ENCODE measurements around the gene HOMER1.
A peak's percentile ranks its signal among the peaks of the same experiment; 100 is the strongest.

Gene HOMER1, protein sequence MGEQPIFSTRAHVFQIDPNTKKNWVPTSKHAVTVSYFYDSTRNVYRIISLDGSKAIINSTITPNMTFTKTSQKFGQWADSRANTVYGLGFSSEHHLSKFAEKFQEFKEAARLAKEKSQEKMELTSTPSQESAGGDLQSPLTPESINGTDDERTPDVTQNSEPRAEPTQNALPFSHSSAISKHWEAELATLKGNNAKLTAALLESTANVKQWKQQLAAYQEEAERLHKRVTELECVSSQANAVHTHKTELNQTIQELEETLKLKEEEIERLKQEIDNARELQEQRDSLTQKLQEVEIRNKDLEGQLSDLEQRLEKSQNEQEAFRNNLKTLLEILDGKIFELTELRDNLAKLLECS

GRCh38 chr5:79513704-79514390, at the start of gene HOMER1:
TSS of gene HOMER1 (minus strand) at chr5:79514134. CDS start at chr5:79512774, 1,360 bp downstream.
- no peaks in the 10 kb centered on the region for H4K20me1 ChIP-seq (ENCODE audit: low read depth, low read length)
- H3K27ac ChIP-seq (ENCODE audit: low read depth, low read length): peak within 1 kb of the TSS; percentile 49
- no peaks in the 10 kb centered on the region for H3K9me2 ChIP-seq (replicated peaks; ENCODE audit: insufficient read depth, low read length)
- H3K36me3 ChIP-seq (ENCODE audit: low read length): no peaks in the 10 kb centered on the region
- peaks cover 23% of the 10 kb centered on the region for H3F3A ChIP-seq (ENCODE audit: insufficient read depth)
- peak within 1 kb of the TSS; percentile 69 for H3K4me2 ChIP-seq (ENCODE audit: low read depth, low read length, poor library complexity, severe bottlenecking)
- 0 out of 2 replicates have a peak, but pooled peaks cover 3% of the 10 kb centered on the region for H3K27me3 ChIP-seq (ENCODE audit: low read length)
- no peaks in the 10 kb centered on the region for H3K9me3 ChIP-seq (ENCODE audit: insufficient read depth, low read length)
- peak within 1 kb of the TSS; percentile 68 for H3K4me3 ChIP-seq (ENCODE audit: insufficient read depth, low read length, poor library complexity, severe bottlenecking)
- no peaks in the 10 kb centered on the region for H3K79me2 ChIP-seq (ENCODE audit: insufficient read depth, low read length)
- TF ChIP-seq, protein P1, sequence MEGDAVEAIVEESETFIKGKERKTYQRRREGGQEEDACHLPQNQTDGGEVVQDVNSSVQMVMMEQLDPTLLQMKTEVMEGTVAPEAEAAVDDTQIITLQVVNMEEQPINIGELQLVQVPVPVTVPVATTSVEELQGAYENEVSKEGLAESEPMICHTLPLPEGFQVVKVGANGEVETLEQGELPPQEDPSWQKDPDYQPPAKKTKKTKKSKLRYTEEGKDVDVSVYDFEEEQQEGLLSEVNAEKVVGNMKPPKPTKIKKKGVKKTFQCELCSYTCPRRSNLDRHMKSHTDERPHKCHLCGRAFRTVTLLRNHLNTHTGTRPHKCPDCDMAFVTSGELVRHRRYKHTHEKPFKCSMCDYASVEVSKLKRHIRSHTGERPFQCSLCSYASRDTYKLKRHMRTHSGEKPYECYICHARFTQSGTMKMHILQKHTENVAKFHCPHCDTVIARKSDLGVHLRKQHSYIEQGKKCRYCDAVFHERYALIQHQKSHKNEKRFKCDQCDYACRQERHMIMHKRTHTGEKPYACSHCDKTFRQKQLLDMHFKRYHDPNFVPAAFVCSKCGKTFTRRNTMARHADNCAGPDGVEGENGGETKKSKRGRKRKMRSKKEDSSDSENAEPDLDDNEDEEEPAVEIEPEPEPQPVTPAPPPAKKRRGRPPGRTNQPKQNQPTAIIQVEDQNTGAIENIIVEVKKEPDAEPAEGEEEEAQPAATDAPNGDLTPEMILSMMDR (IDR thresholded peaks at IDR 0.05; ENCODE audit: insufficient read depth, low read length, poor library complexity, severe bottlenecking): no peak
- no peak for TF ChIP-seq EZH2phosphoT487 (conservative IDR thresholded peaks at IDR 0.05; ENCODE audit: low read length)
- H3K9ac ChIP-seq (ENCODE audit: low read length): peak within 1 kb of the TSS; percentile 61
- peak within 1 kb of the TSS; percentile 96 for H2AFZ ChIP-seq (ENCODE audit: low read depth, low read length, severe bottlenecking)

GRCh38 chr5:79563247-79563590, 49.3 kb upstream of the HOMER1 start:
- Histone ChIP-seq H3K4me3 (ENCODE audit: insufficient read depth, low read length, poor library complexity, severe bottlenecking) (no peak overlapping the region), H3K9me2 (replicated peaks; ENCODE audit: insufficient read depth, low read length) (no peaks in the 10 kb centered on the region), H3F3A (ENCODE audit: insufficient read depth) (no peaks in the 10 kb centered on the region), H3K9ac (ENCODE audit: low read length) (no peak overlapping the region), H3K27ac (ENCODE audit: low read depth, low read length) (no peak overlapping the region), H2AFZ (ENCODE audit: low read depth, low read length, severe bottlenecking) (no peak overlapping the region), H3K36me3 (ENCODE audit: low read length) (no peaks in the 10 kb centered on the region), H3K79me2 (ENCODE audit: insufficient read depth, low read length) (no peaks in the 10 kb centered on the region), H3K9me3 (ENCODE audit: insufficient read depth, low read length) (no peaks in the 10 kb centered on the region), H3K27me3 (ENCODE audit: low read length) (no peaks in the 10 kb centered on the region), H3K4me2 (ENCODE audit: low read depth, low read length, poor library complexity, severe bottlenecking) (no peak overlapping the region), H4K20me1 (ENCODE audit: low read depth, low read length) (no peaks in the 10 kb centered on the region)
- TF ChIP-seq, protein P1 (IDR thresholded peaks at IDR 0.05; ENCODE audit: insufficient read depth, low read length, poor library complexity, severe bottlenecking): no peak
- TF ChIP-seq EZH2phosphoT487 (conservative IDR thresholded peaks at IDR 0.05; ENCODE audit: low read length): no peak

- Histone ChIP-seq H3K4me3 (ENCODE audit: insufficient read depth, low read length, poor library complexity, severe bottlenecking) (no peak overlapping the region), H4K20me1 (ENCODE audit: low read depth, low read length) (no peaks in the 10 kb centered on the region), H3K9ac (ENCODE audit: low read length) (no peak overlapping the region), H3K27me3 (ENCODE audit: low read length) (no peaks in the 10 kb centered on the region), H3K36me3 (ENCODE audit: low read length) (no peaks in the 10 kb centered on the region), H2AFZ (ENCODE audit: low read depth, low read length, severe bottlenecking) (no peak overlapping the region), H3K79me2 (ENCODE audit: insufficient read depth, low read length) (no peaks in the 10 kb centered on the region), H3K9me2 (replicated peaks; ENCODE audit: insufficient read depth, low read length) (no peaks in the 10 kb centered on the region), H3K9me3 (ENCODE audit: insufficient read depth, low read length) (no peaks in the 10 kb centered on the region), H3F3A (ENCODE audit: insufficient read depth) (no peaks in the 10 kb centered on the region), H3K4me2 (ENCODE audit: low read depth, low read length, poor library complexity, severe bottlenecking) (no peak overlapping the region), H3K27ac (ENCODE audit: low read depth, low read length) (no peak overlapping the region)
- TF ChIP-seq, protein P1 (IDR thresholded peaks at IDR 0.05; ENCODE audit: insufficient read depth, low read length, poor library complexity, severe bottlenecking): no peak
- TF ChIP-seq EZH2phosphoT487 (conservative IDR thresholded peaks at IDR 0.05; ENCODE audit: low read length): no peak
Observed at GRCh38 chr5:79562351-79563246, 48.7 kb upstream of the HOMER1 start.

Data from SU-DHL-6 (cell line).